ENCODE results near the gene PATJ.

- no peak for TF ChIP-seq CTCF (IDR thresholded peaks at IDR 0.05; ENCODE audit: insufficient read depth, low read length)
- no peak for TF ChIP-seq POLR2AphosphoS5 (IDR thresholded peaks at IDR 0.05; ENCODE audit: low read depth)
- TF ChIP-seq GABPA (IDR thresholded peaks at IDR 0.05; ENCODE audit: low read depth), result no peak
- no peak for TF ChIP-seq REST (IDR thresholded peaks at IDR 0.05; ENCODE audit: insufficient replicate concordance, low read depth)
Measured at GRCh38 chr1:62068978-62069377, 326.7 kb downstream of the PATJ start.

All from HL-60 (cell line).